Measurements from ENCODE around the gene CASD1.

CASD1 gene

GRCh38 chr7:94513565-94513860 lies 3.9 kb downstream of the CASD1 start:
- DNase-seq, result no peak

GRCh38 chr7:94514140-94514889 lies 4.7 kb downstream of the CASD1 start:
- DNase-seq, result no peak

- no peak for DNase-seq
These were observed 5.3 kb downstream of the CASD1 start for GRCh38 chr7:94514917-94515316.

GRCh38 chr7:94525923-94526322 lies 16.3 kb downstream of the CASD1 start:
- no peak for DNase-seq

- DNase-seq, result no peak
These were observed 19.9 kb downstream of the CASD1 start for GRCh38 chr7:94529516-94529915.

- DNase-seq, result no peak
These were observed 20.5 kb downstream of the CASD1 start for GRCh38 chr7:94530109-94530508.

GRCh38 chr7:94532676-94533075 lies 23.1 kb downstream of the CASD1 start:
- DNase-seq, result no peak

GRCh38 chr7:94540428-94540827 lies 30.8 kb downstream of the CASD1 start:
- DNase-seq, result no peak

GRCh38 chr7:94547126-94547525 lies 37.5 kb downstream of the CASD1 start:
- no peak for DNase-seq

GRCh38 chr7:94556028-94556427 lies 46.4 kb downstream of the CASD1 start:
- no peak for DNase-seq

GRCh38 chr7:94557215-94557614 lies 47.6 kb downstream of the CASD1 start:
- no peak for DNase-seq

- DNase-seq, result no peak
These were observed 50.4 kb downstream of the CASD1 start for GRCh38 chr7:94559972-94560371.

GRCh38 chr7:94561841-94562514 lies 52.4 kb downstream of the CASD1 start:
- DNase-seq, result no peak

- DNase-seq, result no peak
These were observed 52.9 kb downstream of the CASD1 start for GRCh38 chr7:94562525-94562924.

GRCh38 chr7:94565247-94565894 lies 55.8 kb downstream of the CASD1 start:
- no peak for DNase-seq

GRCh38 chr7:94567396-94567795 lies 57.8 kb downstream of the CASD1 start:
- no peak for DNase-seq

GRCh38 chr7:94571816-94572215 lies 62.2 kb downstream of the CASD1 start:
- DNase-seq, result no peak

GRCh38 chr7:94575646-94576045 lies 66.0 kb downstream of the CASD1 start:
- no peak for DNase-seq

- DNase-seq, result no peak
These were observed 66.7 kb downstream of the CASD1 start for GRCh38 chr7:94576316-94576715.

- no peak for DNase-seq
These were observed 67.7 kb downstream of the CASD1 start for GRCh38 chr7:94577357-94577756.

GRCh38 chr7:94578614-94579013 lies 69.0 kb downstream of the CASD1 start:
- no peak for DNase-seq

GRCh38 chr7:94579470-94579869 lies 69.9 kb downstream of the CASD1 start:
- no peak for DNase-seq

- DNase-seq, result no peak
These were observed 71.0 kb downstream of the CASD1 start for GRCh38 chr7:94580601-94581000.

GRCh38 chr7:94584113-94584512 lies 74.5 kb downstream of the CASD1 start:
- DNase-seq, result no peak

Measured in CD4-positive, alpha-beta T cell treated with Interleukin-17A for 4 hours (primary cell).